ENCODE measurements around the gene PJVK. TPM values are rescaled to one million over a fixed set of nuclear protein-coding genes. Genes with fewer than 3 reads are reported as not detected.
A peak's percentile ranks its signal among the peaks of the same experiment; 100 is the strongest.

The PJVK gene
- polyA plus RNA-seq, 1 of the 3 experiments (the other 2 are of a cell fraction): 5.3 TPM

GRCh38 chr2:178413472-178414265, 37.5 kb upstream of the PJVK start (continued):
- 0 out of 2 replicates have a peak, but pooled peaks have one; percentile 25 for TF ChIP-seq TEAD4 (IDR thresholded peaks at IDR 0.05; ENCODE audit: borderline replicate concordance, insufficient read depth)
- TF ChIP-seq MXI1 (IDR thresholded peaks at IDR 0.05; ENCODE audit: low read depth, low read length): peak; percentile 48; the same call in 1 of the 2 replicates
- no peak for TF ChIP-seq GATA2 (CRISPR knock-in tag; IDR thresholded peaks at IDR 0.05)
- no peak for TF ChIP-seq MEF2A (IDR thresholded peaks at IDR 0.05; ENCODE audit: borderline replicate concordance, low read depth)
- TF ChIP-seq ZBTB33 (IDR thresholded peaks at IDR 0.05; ENCODE audit: borderline replicate concordance, low read depth): no peak
- TF ChIP-seq USF1 (IDR thresholded peaks at IDR 0.05; ENCODE audit: borderline replicate concordance, low read depth): no peak
- TF ChIP-seq POLR2AphosphoS5 (IDR thresholded peaks at IDR 0.05; ENCODE audit: low read depth, low read length): peak; percentile 81; the same call in 1 of the 2 replicates
- TF ChIP-seq FOSL2 (IDR thresholded peaks at IDR 0.05; ENCODE audit: borderline replicate concordance, low read depth): no peak
- TF ChIP-seq CHD2 (IDR thresholded peaks at IDR 0.05; ENCODE audit: low read length, partially characterized antibody): no peak

GRCh38 chr2:178414266-178415247, 36.6 kb upstream of the PJVK start:
- CTCF ChIA-PET: interaction anchor here (0.6 to 8.7 kb wide), 69 partner anchors 9 to 1564 kb away, joined by 3 to 199 read pairs (median 4); partner anchors contain the start of genes PJVK, PLEKHA3, PRKRA and RBM45
- H3K36me3 ChIP-seq (replicated peaks in 1 of 2; ENCODE audit: control insufficient read depth in 1 of 2, insufficient read depth in 2 of 2, low read length in 1 of 2): no peaks in the 10 kb centered on the region
- H2AFZ ChIP-seq (ENCODE audit: low read depth): peak overlapping the region; percentile 98
- no peaks in the 10 kb centered on the region for H3K9me2 ChIP-seq
- no peaks in the 10 kb centered on the region for H3K27me3 ChIP-seq (ENCODE audit: insufficient read depth)
- no peaks in the 10 kb centered on the region for H3K9me3 ChIP-seq
- 16% methylated on average over 20 of the region's 21 CpGs for WGBS (ENCODE audit: low lambda C conversion rate)
- peak overlapping the region; percentile 89 to 96 for H3K27ac ChIP-seq (ENCODE audit: low read depth in 2 of 2, low read length in 1 of 2)
- no peaks in the 10 kb centered on the region for H4K20me1 ChIP-seq (ENCODE audit: insufficient read depth)
- peaks cover 7% of the 10 kb centered on the region for H3F3A ChIP-seq (replicated peaks; ENCODE audit: insufficient read depth)
- peak overlapping the region; percentile 83 for H3K4me2 ChIP-seq
- peak overlapping the region; percentile 55 to 75 for H3K4me3 ChIP-seq (ENCODE audit: low read depth in 2 of 2, low read length in 1 of 2)
- H3K4me1 ChIP-seq (ENCODE audit: control insufficient read depth in 1 of 2, insufficient read depth in 2 of 2, low read depth in 1 of 2, low read length in 1 of 2): peaks cover 3 to 6% of the 10 kb centered on the region in 2 experiments; a peak in 3 of 4 replicates
- peak overlapping the region; percentile 83 for H3K9ac ChIP-seq
- DNase-seq: peak; percentile 79
- H3K79me2 ChIP-seq (ENCODE audit: insufficient read depth): peaks cover 21% of the 10 kb centered on the region; the same call in 1 of the 2 replicates
- POLR2A ChIA-PET: interaction anchor here (0.7 to 2.6 kb wide), 11 partner anchors 10 to 309 kb away, joined by 3 to 22 read pairs (median 3); partner anchors contain the start of genes OSBPL6, PJVK, PLEKHA3 and PRKRA
- no peak for TF ChIP-seq RXRA (IDR thresholded peaks at IDR 0.05; ENCODE audit: borderline replicate concordance, low read depth)
- peak; percentile 81 for TF ChIP-seq POLR2AphosphoS5 (IDR thresholded peaks at IDR 0.05; ENCODE audit: low read depth, low read length)
- peak; percentile 73; the same call in 1 of the 2 replicates for TF ChIP-seq TAF1 (IDR thresholded peaks at IDR 0.05; ENCODE audit: borderline replicate concordance, low read depth, low read length)
- peak; percentile 36 for TF ChIP-seq GABPA (IDR thresholded peaks at IDR 0.05; ENCODE audit: low read depth)
- TF ChIP-seq CHD2 (IDR thresholded peaks at IDR 0.05; ENCODE audit: low read length, partially characterized antibody): peak; percentile 82
- peak; percentile 85 for TF ChIP-seq RAD21 (IDR thresholded peaks at IDR 0.05; ENCODE audit: low read length)
- TF ChIP-seq REST (IDR thresholded peaks at IDR 0.05; ENCODE audit: low read depth, low read length): peak; percentile 51; the same call in 1 of the 2 replicates
- no peak for TF ChIP-seq EP300 (IDR thresholded peaks at IDR 0.05; ENCODE audit: borderline replicate concordance in 1 of 2, low read depth in 1 of 2, low read length in 1 of 2)
- TF ChIP-seq RFX5 (IDR thresholded peaks at IDR 0.05; ENCODE audit: low read length): no peak
- no peak for TF ChIP-seq FOXJ3 (CRISPR knock-in tag; IDR thresholded peaks at IDR 0.05)
- TF ChIP-seq GATA2 (CRISPR knock-in tag; IDR thresholded peaks at IDR 0.05): no peak
- no peak for TF ChIP-seq ELF1 (IDR thresholded peaks at IDR 0.05)
- TF ChIP-seq MEF2A (IDR thresholded peaks at IDR 0.05; ENCODE audit: borderline replicate concordance, low read depth): no peak
- TF ChIP-seq FOSL2 (IDR thresholded peaks at IDR 0.05; ENCODE audit: borderline replicate concordance, low read depth): no peak

Data from SK-N-SH (cell line).